ENCODE measurements around the gene PKP4. TPM values are rescaled to one million over a fixed set of nuclear protein-coding genes. Genes with fewer than 3 reads are reported as not detected.

The PKP4 gene
- total and polyA plus RNA-seq, 2 donors from 2014 or later: 120 to 243 TPM

DNA sequence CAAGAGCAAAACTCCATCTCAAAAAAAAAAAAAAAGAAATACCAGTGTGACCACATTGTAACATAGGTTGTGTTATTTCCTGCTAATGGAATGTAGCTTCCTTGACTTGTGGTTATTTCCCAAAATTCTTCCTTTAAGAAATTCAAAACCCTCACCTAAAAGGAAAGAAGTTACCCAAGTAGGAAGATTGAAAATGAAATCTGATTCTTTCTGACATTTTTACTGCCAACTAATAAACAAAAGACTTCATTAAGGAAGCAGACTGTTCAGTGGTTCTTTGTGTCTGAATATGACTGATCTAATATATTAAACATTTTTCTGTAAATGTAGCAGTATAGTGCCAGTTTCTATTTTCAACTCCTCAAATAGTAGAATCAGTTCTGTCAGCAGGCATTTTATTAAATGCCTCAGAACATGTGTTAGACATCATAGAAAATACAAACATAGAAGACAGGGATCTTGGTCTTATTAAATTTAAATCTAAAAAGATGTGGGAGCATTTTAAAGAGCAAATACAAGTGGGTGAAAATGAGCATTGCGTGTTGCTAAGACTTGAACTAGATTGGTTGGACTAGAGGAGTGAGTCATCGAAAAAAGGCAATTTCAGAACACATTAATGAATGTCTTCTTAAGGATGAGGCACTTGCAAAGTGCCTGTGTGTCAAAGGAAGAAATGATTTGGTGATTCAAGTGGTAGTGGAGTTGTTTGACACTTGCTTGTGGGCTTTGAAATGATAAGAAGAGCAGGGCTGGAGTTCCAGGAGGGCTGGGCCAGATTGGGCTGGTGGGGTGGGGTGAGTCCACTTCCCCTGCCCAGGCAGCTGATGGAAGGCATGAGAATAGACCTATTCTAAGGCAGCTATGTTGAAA is 53.4 kb downstream of the PKP4 start:
- peaks cover 0 to 10% (median 0%) of the 10 kb centered on the region in 3 donors for H3K4me1 ChIP-seq (ENCODE audit: control insufficient read depth in 2 of 3, insufficient read depth in 2 of 3, low read depth in 1 of 3, low read length in 3 of 3)
- intact Hi-C loops (cut with DNase I): no loop called here
- no peak for FAIRE-seq
- no peak for TF ChIP-seq CTCF (IDR thresholded peaks at IDR 0.05; ENCODE audit: borderline replicate concordance, extremely low read depth, insufficient read depth)
- H3K9ac ChIP-seq (ENCODE audit: low read length in 3 of 3): no peak overlapping the region
- H3K27me3 ChIP-seq (ENCODE audit: control insufficient read depth, insufficient read depth, low read length): no peaks in the 10 kb centered on the region
- no peak for DNase-seq
- H3K4me3 ChIP-seq (ENCODE audit: low read length in 3 of 3): no peak overlapping the region
- H3K27ac ChIP-seq (ENCODE audit: low read depth in 2 of 2, low read length in 2 of 2): no peak overlapping the region
- H3K36me3 ChIP-seq (ENCODE audit: control insufficient read depth in 2 of 3, insufficient read depth in 3 of 3, low read length in 3 of 3): peaks cover 0 to 2% (median 0%) of the 10 kb centered on the region in 3 donors
- no peaks in the 10 kb centered on the region for H3K9me3 ChIP-seq (ENCODE audit: control insufficient read depth in 2 of 3, insufficient read depth in 1 of 3, low read length in 3 of 3)

DNA sequence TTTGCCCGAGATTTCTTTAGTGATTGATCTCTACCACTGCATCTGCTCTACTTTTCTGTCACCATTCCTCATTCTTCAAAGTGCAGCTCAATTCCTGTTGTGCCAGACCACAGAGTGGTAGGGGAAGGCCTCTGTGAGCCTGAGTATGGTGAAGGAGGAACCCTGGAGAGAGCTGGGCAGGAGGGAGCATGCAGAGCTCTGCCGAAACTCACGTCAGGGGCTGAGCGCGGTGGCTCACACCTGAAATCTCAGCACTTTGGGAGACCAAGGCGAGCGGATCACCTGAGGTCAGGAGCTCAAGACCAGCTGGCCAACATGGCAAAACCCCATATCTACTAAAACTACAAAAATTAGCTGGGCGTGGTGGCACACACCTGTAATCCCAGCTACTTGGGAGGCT is 54.1 kb downstream of the PKP4 start:
- H3K27me3 ChIP-seq (ENCODE audit: control insufficient read depth, insufficient read depth, low read length): no peaks in the 10 kb centered on the region
- DNase-seq: no peak
- TF ChIP-seq CTCF (IDR thresholded peaks at IDR 0.05; ENCODE audit: borderline replicate concordance, extremely low read depth, insufficient read depth): no peak
- intact Hi-C loops (cut with DNase I): no loop called here
- FAIRE-seq: no peak
- H3K4me3 ChIP-seq (ENCODE audit: low read length in 3 of 3): no peak overlapping the region
- H3K36me3 ChIP-seq (ENCODE audit: control insufficient read depth in 2 of 3, insufficient read depth in 3 of 3, low read length in 3 of 3): peaks cover 0 to 2% (median 0%) of the 10 kb centered on the region in 3 donors
- H3K4me1 ChIP-seq (ENCODE audit: control insufficient read depth in 2 of 3, insufficient read depth in 2 of 3, low read depth in 1 of 3, low read length in 3 of 3): peaks cover 0 to 6% (median 0%) of the 10 kb centered on the region in 3 donors
- H3K9ac ChIP-seq (ENCODE audit: low read length in 3 of 3): no peak overlapping the region
- H3K9me3 ChIP-seq (ENCODE audit: control insufficient read depth in 2 of 3, insufficient read depth in 1 of 3, low read length in 3 of 3): no peaks in the 10 kb centered on the region
- no peak overlapping the region for H3K27ac ChIP-seq (ENCODE audit: low read depth in 2 of 2, low read length in 2 of 2)

GRCh38 chr2:158511706-158512105 is 55.0 kb downstream of the PKP4 start:
- no peak for FAIRE-seq
- Histone ChIP-seq H3K27ac (ENCODE audit: low read depth in 2 of 2, low read length in 2 of 2) (no peak overlapping the region), H3K36me3 (ENCODE audit: control insufficient read depth in 2 of 3, insufficient read depth in 3 of 3, low read length in 3 of 3) (peaks cover 0 to 2% (median 0%) of the 10 kb centered on the region in 3 donors), H3K9ac (ENCODE audit: low read length in 3 of 3) (no peak overlapping the region), H3K27me3 (ENCODE audit: control insufficient read depth, insufficient read depth, low read length) (no peaks in the 10 kb centered on the region), H3K4me1 (ENCODE audit: control insufficient read depth in 2 of 3, insufficient read depth in 2 of 3, low read depth in 1 of 3, low read length in 3 of 3) (no peaks in the 10 kb centered on the region), H3K4me3 (ENCODE audit: low read length in 3 of 3) (no peak overlapping the region), H3K9me3 (ENCODE audit: control insufficient read depth in 2 of 3, insufficient read depth in 1 of 3, low read length in 3 of 3) (no peaks in the 10 kb centered on the region)
- no peak for TF ChIP-seq CTCF (IDR thresholded peaks at IDR 0.05; ENCODE audit: borderline replicate concordance, extremely low read depth, insufficient read depth)
- intact Hi-C loops (cut with DNase I): no loop called here
- DNase-seq: no peak
